IMR-90 (cell line): ENCODE measurements around the gene VWA8. TPM values are rescaled to one million over a fixed set of nuclear protein-coding genes. Genes with fewer than 3 reads are reported as not detected.

Experiments
- ATAC-seq: fragments of 200-7000 bp; cut with Tn5 transposase; 2 replicates; pipeline ENCODE4 v1.9.1; 2020; ENCODE audit warnings: low read depth, mild to moderate bottlenecking, moderate library complexity
- BruUV-seq: library from RNA; stranded (reverse); fragments of 400-500 nt; replicated peaks from 2 replicates; lab custom pipeline; 2021; lab: Mats Ljungman, UMichigan
- CTCF ChIA-PET: fragments of 300-600 bp; formaldehyde crosslinking; extraction: SDS; loops from one replicate; lab custom pipeline; 2021; ENCODE audit warnings: antibody characterized with exemption; lab: Yijun Ruan, JAX
- POLR2A ChIA-PET: fragments of 300-600 bp; sonication (Branson Sonifier 250); formaldehyde crosslinking; loops from one replicate; lab custom pipeline; 2022; ENCODE audit warnings: antibody characterized with exemption; ENCODE audit not compliant: unreplicated experiment; lab: Charles Lee
- DNase-seq: peaks from one replicate; pipeline ENCODE4 v3.0.0; 2013
- H2AFZ ChIP-seq: replicated peaks from 2 replicates; pipeline ENCODE3; 2013; ENCODE audit warnings: low read length, mild to moderate bottlenecking; ENCODE audit not compliant: poor library complexity
- H2AK5ac ChIP-seq: 2 replicates; pipeline ENCODE4 v1.6.1; 2013; ENCODE audit warnings: low read depth, low read length, inconsistent platforms
- H2AK9ac ChIP-seq: replicated peaks from 2 replicates; pipeline ENCODE3; 2013; ENCODE audit warnings: mild to moderate bottlenecking, low read depth, low read length, moderate library complexity; ENCODE audit not compliant: poor library complexity
- H2BK120ac ChIP-seq: 2 replicates; pipeline ENCODE4 v1.6.1; 2013; ENCODE audit warnings: low read depth, low read length, inconsistent platforms
- H2BK15ac ChIP-seq: 3 replicates; pipeline ENCODE4 v1.6.1; 2013; ENCODE audit warnings: low read depth, low read length, inconsistent platforms
- H2BK20ac ChIP-seq: 2 replicates; pipeline ENCODE4 v1.6.1; 2013; ENCODE audit warnings: low read depth, mild to moderate bottlenecking, inconsistent platforms, low read length, moderate library complexity
- H2BK5ac ChIP-seq: 2 replicates; pipeline ENCODE4 v1.6.1; 2013; ENCODE audit warnings: mild to moderate bottlenecking, low read depth, low read length, inconsistent platforms; ENCODE audit not compliant: poor library complexity, severe bottlenecking
- H3K14ac ChIP-seq: replicated peaks from 2 replicates; pipeline ENCODE4 v1.6.1; 2013; ENCODE audit warnings: low read depth, low read length, inconsistent platforms
- H3K18ac ChIP-seq: 2 replicates; pipeline ENCODE4 v1.6.1; 2013; ENCODE audit warnings: low read depth, low read length, control low read depth
- H3K23ac ChIP-seq: 2 replicates; pipeline ENCODE4 v1.6.1; 2013; ENCODE audit warnings: low read depth, low read length, inconsistent platforms
- H3K27ac ChIP-seq: 2 replicates; pipeline ENCODE4 v1.5.1; 2013; ENCODE audit warnings: mild to moderate bottlenecking, control low read depth, low read length; ENCODE audit not compliant: insufficient read depth
- H3K27me3 ChIP-seq: 2 replicates; pipeline ENCODE4 v1.6.1; 2013; ENCODE audit warnings: low read length; ENCODE audit not compliant: control insufficient read depth, insufficient read depth
- H3K36me3 ChIP-seq: 2 replicates; pipeline ENCODE4 v1.6.1; 2013; ENCODE audit warnings: low read length, mixed read lengths; ENCODE audit not compliant: control insufficient read depth, insufficient read depth
- H3K4ac ChIP-seq: 2 replicates; pipeline ENCODE4 v1.6.1; 2013; ENCODE audit warnings: low read depth, low read length, inconsistent platforms
- H3K4me1 ChIP-seq: 2 replicates; pipeline ENCODE4 v1.6.1; 2013; ENCODE audit warnings: low read length, mixed read lengths; ENCODE audit not compliant: control insufficient read depth, insufficient read depth
- H3K4me2 ChIP-seq: 2 replicates; pipeline ENCODE4 v1.6.1; 2013; ENCODE audit warnings: low read depth, mild to moderate bottlenecking, control low read depth, low read length, moderate library complexity
- H3K4me3 ChIP-seq: 2 replicates; pipeline ENCODE4 v1.5.1; 2013; ENCODE audit warnings: low read depth, mild to moderate bottlenecking, control low read depth, low read length, moderate library complexity; ENCODE audit not compliant: insufficient read depth
- H3K56ac ChIP-seq: 2 replicates; pipeline ENCODE4 v1.6.1; 2013; ENCODE audit warnings: low read length, inconsistent platforms; ENCODE audit not compliant: insufficient read depth; ENCODE audit errors: extremely low read depth
- H3K79me1 ChIP-seq, 2 experiments: 2 replicates each; pipeline ENCODE4 v1.6.1; 2013; ENCODE audit warnings: low read length in 2 of 2, inconsistent platforms in 1 of 2, low read depth in 1 of 2
- H3K9ac ChIP-seq: 2 replicates; pipeline ENCODE4 v1.6.1; 2013; ENCODE audit warnings: low read depth, low read length, control low read depth
- H3K9me1 ChIP-seq: 2 replicates; pipeline ENCODE4 v1.6.1; 2013; ENCODE audit warnings: low read length, inconsistent platforms; ENCODE audit not compliant: insufficient read depth
- H3K9me3 ChIP-seq: 2 replicates; pipeline ENCODE4 v1.6.1; 2013; ENCODE audit warnings: low read length; ENCODE audit not compliant: control insufficient read depth, insufficient read depth
- H4K20me1 ChIP-seq: 2 replicates; pipeline ENCODE4 v1.6.1; 2013; ENCODE audit warnings: low read length, inconsistent platforms; ENCODE audit not compliant: insufficient read depth
- H4K5ac ChIP-seq: 2 replicates; pipeline ENCODE4 v1.6.1; 2013; ENCODE audit warnings: mild to moderate bottlenecking, low read depth, low read length, control low read depth
- H4K8ac ChIP-seq, 2 experiments: 2 replicates each; pipeline ENCODE4 v1.6.1; 2013; ENCODE audit warnings: low read depth in 2 of 2, low read length in 2 of 2, control low read depth in 1 of 2, inconsistent platforms in 1 of 2
- H4K91ac ChIP-seq: 2 replicates; pipeline ENCODE4 v1.6.1; 2013; ENCODE audit warnings: low read depth, low read length, inconsistent platforms; ENCODE audit not compliant: insufficient read depth
- BHLHE40 ChIP-seq: fragments of 150-350 bp; IDR thresholded peaks from 2 replicates; pipeline ENCODE4 v1.6.1; 2016; ENCODE audit warnings: mild to moderate bottlenecking, low read depth, low read length
- CEBPB ChIP-seq: IDR thresholded peaks from 2 replicates; pipeline ENCODE4 v1.6.1; 2012; ENCODE audit warnings: low read depth, low read length, improper control_type of control experiment
- CHD1 ChIP-seq: IDR thresholded peaks from 2 replicates; pipeline ENCODE4 v1.6.1; 2012; ENCODE audit warnings: low read depth, low read length, improper control_type of control experiment
- CTCF ChIP-seq: conservative IDR thresholded peaks from 2 replicates; pipeline ENCODE4 v1.5.1; 2012; ENCODE audit warnings: mild to moderate bottlenecking, low read depth, low read length, improper control_type of control experiment
- ELK1 ChIP-seq: fragments of 150-350 bp; IDR thresholded peaks from 2 replicates; pipeline ENCODE4 v1.6.1; 2016; ENCODE audit warnings: low read depth, mild to moderate bottlenecking, low read length, moderate library complexity, borderline replicate concordance
- FOS ChIP-seq: fragments of 150-350 bp; IDR thresholded peaks from 2 replicates; pipeline ENCODE4 v1.6.1; 2016; ENCODE audit warnings: low read depth, low read length
- MAFK ChIP-seq: IDR thresholded peaks from 2 replicates; pipeline ENCODE4 v1.6.1; 2012; ENCODE audit warnings: low read depth, low read length, improper control_type of control experiment
- MAZ ChIP-seq: IDR thresholded peaks from 2 replicates; pipeline ENCODE4 v1.6.1; 2012; ENCODE audit warnings: low read depth, mild to moderate bottlenecking, low read length, improper control_type of control experiment, moderate library complexity, borderline replicate concordance
- MXI1 ChIP-seq: IDR thresholded peaks from 2 replicates; pipeline ENCODE4 v1.6.1; 2012; ENCODE audit warnings: low read depth, mild to moderate bottlenecking, low read length, moderate library complexity, borderline replicate concordance
- NFE2L2 ChIP-seq: fragments of 150-350 bp; IDR thresholded peaks from 2 replicates; pipeline ENCODE4 v1.6.1; 2016; ENCODE audit warnings: low read depth, mild to moderate bottlenecking, low read length
- POLR2A ChIP-seq: IDR thresholded peaks from 2 replicates; pipeline ENCODE4 v1.6.1; 2012; ENCODE audit warnings: mild to moderate bottlenecking, low read depth, low read length
- RAD21 ChIP-seq: IDR thresholded peaks from 2 replicates; pipeline ENCODE4 v1.6.1; 2012; ENCODE audit warnings: low read length, improper control_type of control experiment
- RCOR1 ChIP-seq: IDR thresholded peaks from 2 replicates; pipeline ENCODE4 v1.6.1; 2012; ENCODE audit warnings: mild to moderate bottlenecking, low read length, improper control_type of control experiment; ENCODE audit not compliant: insufficient replicate concordance
- RFX5 ChIP-seq: IDR thresholded peaks from 2 replicates; pipeline ENCODE4 v1.8.0; 2012; ENCODE audit warnings: low read depth, mild to moderate bottlenecking, low read length, moderate library complexity
- SMC3 ChIP-seq: fragments of 150-350 bp; IDR thresholded peaks from 2 replicates; pipeline ENCODE4 v1.6.1; 2016; ENCODE audit warnings: low read depth, mild to moderate bottlenecking, antibody characterized with exemption, low read length, moderate library complexity
- USF2 ChIP-seq: fragments of 150-350 bp; IDR thresholded peaks from 2 replicates; pipeline ENCODE4 v1.6.1; 2017; ENCODE audit warnings: mild to moderate bottlenecking, antibody characterized with exemption, low read length, low read depth
- WGBS, 2 experiments: methylation state at CpG; one replicate each; pipeline versions ENCODE4 v1.1.5 to v1.1.7; 2013; ENCODE audit warnings: missing lambda C conversion rate in 2 of 2; ENCODE audit not compliant: insufficient read length in 1 of 2; ENCODE audit errors: extremely low coverage in 2 of 2; 5-methylcytosine and 5-hydroxymethylcytosine counted together
- dilution Hi-C: fragments of 300-500 bp; cut with HindIII; formaldehyde crosslinking; loops from one replicate; pipeline ENCODE4 v1.14.3; 2018; ENCODE audit warnings: low sequenced_read_pairs; ENCODE audit not compliant: unreplicated experiment
- in situ Hi-C: fragments of 300-500 bp; cut with MboI; formaldehyde crosslinking; loops from 3 replicates; pipeline ENCODE4 v1.14.3; 2019; ENCODE audit warnings: low sequenced_read_pairs, inconsistent platforms, mixed read lengths
- intact Hi-C: fragments of 100-400 bp; cut with micrococcal nuclease; formaldehyde crosslinking; loops from 2 replicates; pipeline ENCODE4 v1.10.0; 2022
- polyA plus RNA-seq, 3 experiments: library from polyadenylated mRNA; depleted of rRNA; stranded (reverse); fragments of >200 nt; gene quantifications; 2 replicates each; pipeline ENCODE4 v1.2.3, GENCODE V29; 2012; ENCODE audit warnings: low replicate concordance in 1 of 3
- total RNA-seq: library from RNA; depleted of rRNA; stranded (reverse); fragments of >200 nt; gene quantifications from 2 replicates; pipeline ENCODE4 v1.2.3, GENCODE V29; 2012

The VWA8 gene
- total and polyA plus RNA-seq, 2 of the 4 experiments (the other 2 are of a cell fraction), result 5.9 to 18.3 TPM

- Histone ChIP-seq H3K23ac (peak overlapping the region; percentile 82), H2BK15ac (no peak overlapping the region), H4K91ac (peak overlapping the region; percentile 15; the same call in 1 of the 2 replicates), H3K4me3 (peak overlapping the region; percentile 82), H3K14ac (peak overlapping the region; percentile 56; the same call in 1 of the 2 replicates), H2AK5ac (no peak overlapping the region), H3K79me1 (peaks cover 18 to 33% of the 10 kb centered on the region in 2 experiments), H3K4me1 (peaks cover 3% of the 10 kb centered on the region; the same call in 1 of the 2 replicates), H2BK120ac (peak overlapping the region; percentile 37; the same call in 1 of the 2 replicates), H2AK9ac (no peak overlapping the region), H2AFZ (peak overlapping the region; percentile 95), H4K5ac (peak overlapping the region; percentile 91), H3K18ac (peak overlapping the region; percentile 7; the same call in 1 of the 2 replicates), H3K27me3 (no peaks in the 10 kb centered on the region), H3K9me3 (no peaks in the 10 kb centered on the region), H3K4me2 (peak overlapping the region; percentile 98), H3K9ac (peak overlapping the region; percentile 78), H3K36me3 (no peaks in the 10 kb centered on the region), H3K4ac (peak overlapping the region; percentile 23), H4K8ac (peak overlapping the region; percentile 6 to 67; a peak in 3 of 4 replicates), H3K56ac (peak overlapping the region; percentile 54; the same call in 1 of the 2 replicates), H2BK5ac (peak overlapping the region; percentile 70), H4K20me1 (no peaks in the 10 kb centered on the region), H3K27ac (peak overlapping the region; percentile 96), H2BK20ac (no peak overlapping the region), H3K9me1 (peaks cover 5% of the 10 kb centered on the region; the same call in 1 of the 2 replicates)
- BruUV-seq, result no TSS peak
- DNase-seq (peak; percentile 29), ATAC-seq (peak; percentile 27)
- WGBS, 2 experiments, result 7% methylated on average over 3 of the region's 9 CpGs; no CpG with 5 or more reads in 1 of the 2 experiments
- ChIA-PET POLR2A (no interaction called here), CTCF (no interaction called here)
- TF ChIP-seq RCOR1, result no peak
- no peak for TF ChIP-seq CHD1
- no peak for TF ChIP-seq MXI1
- no peak for TF ChIP-seq POLR2A
- TF ChIP-seq CEBPB, result no peak
- no peak for TF ChIP-seq ELK1
- TF ChIP-seq NFE2L2, result no peak
- no peak for TF ChIP-seq USF2
- TF ChIP-seq MAZ, result no peak
- TF ChIP-seq RFX5, result no peak
- no peak for TF ChIP-seq BHLHE40
- TF ChIP-seq SMC3, result no peak
- no peak; the same call in 1 of the 2 replicates for TF ChIP-seq RAD21
- TF ChIP-seq CTCF, result no peak
- TF ChIP-seq FOS, result no peak
- no peak for TF ChIP-seq MAFK
- dilution Hi-C loops, result no loop called here
- intact Hi-C loops, result loop anchor here (2.0 kb wide), 1 partner anchor 81 kb away; no protein-coding TSS in a partner anchor
- in situ Hi-C loops, result loop anchor here (10.0 kb wide), 1 partner anchor 75 kb away; no protein-coding TSS in a partner anchor
Measured at GRCh38 chr13:41960211-41960636, 685 bp downstream of the VWA8 start.
